ENCODE data around the gene ZNF264. TPM values are rescaled to one million over a fixed set of nuclear protein-coding genes. Genes with fewer than 3 reads are reported as not detected.

ZNF264 gene
- total and polyA plus RNA-seq, 12 donors, result 2.2 to 23.8 (median 20.6) TPM

DNA sequence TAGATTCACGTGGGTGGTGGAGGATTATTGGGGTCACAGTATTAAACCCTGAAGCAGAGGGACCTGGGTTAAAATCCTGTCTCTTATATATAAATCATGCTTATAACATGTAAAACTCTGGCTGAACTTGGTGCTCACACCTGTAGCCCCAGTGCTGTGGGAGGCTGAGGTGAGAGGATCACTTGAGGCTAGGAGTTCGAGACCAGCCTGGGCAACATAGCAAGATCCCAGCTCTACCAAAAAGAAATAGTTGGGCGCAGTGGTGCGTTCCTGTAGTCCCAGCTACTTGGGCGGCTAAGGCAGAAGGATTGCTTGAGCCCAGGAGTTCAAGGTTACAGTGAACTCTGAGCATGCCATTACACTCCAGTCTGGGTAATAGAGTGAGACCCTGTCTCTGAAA is 51.5 kb downstream of the ZNF264 start:
- TF ChIP-seq, protein P1, sequence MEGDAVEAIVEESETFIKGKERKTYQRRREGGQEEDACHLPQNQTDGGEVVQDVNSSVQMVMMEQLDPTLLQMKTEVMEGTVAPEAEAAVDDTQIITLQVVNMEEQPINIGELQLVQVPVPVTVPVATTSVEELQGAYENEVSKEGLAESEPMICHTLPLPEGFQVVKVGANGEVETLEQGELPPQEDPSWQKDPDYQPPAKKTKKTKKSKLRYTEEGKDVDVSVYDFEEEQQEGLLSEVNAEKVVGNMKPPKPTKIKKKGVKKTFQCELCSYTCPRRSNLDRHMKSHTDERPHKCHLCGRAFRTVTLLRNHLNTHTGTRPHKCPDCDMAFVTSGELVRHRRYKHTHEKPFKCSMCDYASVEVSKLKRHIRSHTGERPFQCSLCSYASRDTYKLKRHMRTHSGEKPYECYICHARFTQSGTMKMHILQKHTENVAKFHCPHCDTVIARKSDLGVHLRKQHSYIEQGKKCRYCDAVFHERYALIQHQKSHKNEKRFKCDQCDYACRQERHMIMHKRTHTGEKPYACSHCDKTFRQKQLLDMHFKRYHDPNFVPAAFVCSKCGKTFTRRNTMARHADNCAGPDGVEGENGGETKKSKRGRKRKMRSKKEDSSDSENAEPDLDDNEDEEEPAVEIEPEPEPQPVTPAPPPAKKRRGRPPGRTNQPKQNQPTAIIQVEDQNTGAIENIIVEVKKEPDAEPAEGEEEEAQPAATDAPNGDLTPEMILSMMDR (IDR thresholded peaks at IDR 0.05), result no peak
- H3K27me3 ChIP-seq, result no peaks in the 10 kb centered on the region
- 91% methylated on average over 5 of the region's 5 CpGs for WGBS, 2 donors
- no peak overlapping the region for H3K27ac ChIP-seq
- no peak overlapping the region for H3K4me3 ChIP-seq
- intact Hi-C loops (cut with DNase I), result loop anchor here in 5 of 10 donors (5.0 kb wide), 3 partner anchors 39 to 109 kb away; partner anchors contain the start of genes ZNF460 (in 3 of the 5), ZNF264 (in 1 of the 5) and ZNF304 (in 1 of the 5)
- ATAC-seq (no peak), DNase-seq (no peak)
- H3K9me3 ChIP-seq, result no peaks in the 10 kb centered on the region
- H3K36me3 ChIP-seq, result peaks cover 0 to 58% (median 19%) of the 10 kb centered on the region in 9 donors
- H3K4me1 ChIP-seq, result peaks cover 7 to 34% (median 22%) of the 10 kb centered on the region in 9 donors

GRCh38 chr19:57244513-57244912 is 53.2 kb downstream of the ZNF264 start:
- H3K36me3 ChIP-seq, result peaks cover 0 to 75% (median 30%) of the 10 kb centered on the region in 9 donors
- ATAC-seq, result no peak
- intact Hi-C loops (cut with DNase I), result loop anchor here in 5 of 10 donors (5.0 kb wide), 3 partner anchors 38 to 108 kb away; partner anchors contain the start of genes ZNF460 (in 3 of the 5), ZNF264 (in 1 of the 5) and ZNF304 (in 1 of the 5)

GRCh38 chr19:57245066-57245465 is 53.8 kb downstream of the ZNF264 start:
- intact Hi-C loops (cut with DNase I), result no loop called here
- ATAC-seq (no peak), DNase-seq (no peak)
- Histone ChIP-seq H3K4me1 (peaks cover 7 to 28% (median 19%) of the 10 kb centered on the region in 9 donors), H3K9me3 (no peaks in the 10 kb centered on the region), H3K36me3 (peaks cover 0 to 78% (median 30%) of the 10 kb centered on the region in 9 donors), H3K27ac (no peak overlapping the region), H3K27me3 (no peaks in the 10 kb centered on the region), H3K4me3 (no peak overlapping the region)
- TF ChIP-seq, protein P1 (IDR thresholded peaks at IDR 0.05), result no peak
- 94 to 96% methylated on average over 5 of the region's 5 CpGs for WGBS, 2 donors

More at GRCh38 chr19:57244513-57244912, 53.2 kb downstream of the ZNF264 start:
- DNase-seq, result no peak
- 77 to 83% methylated on average over 5 of the region's 5 CpGs for WGBS, 2 donors
- no peak overlapping the region for H3K27ac ChIP-seq
- H3K9me3 ChIP-seq, result no peaks in the 10 kb centered on the region
- H3K4me3 ChIP-seq, result no peak overlapping the region
- TF ChIP-seq, protein P1 (IDR thresholded peaks at IDR 0.05), result no peak
- no peaks in the 10 kb centered on the region for H3K27me3 ChIP-seq
- H3K4me1 ChIP-seq, result peaks cover 7 to 34% (median 22%) of the 10 kb centered on the region in 9 donors

DNA sequence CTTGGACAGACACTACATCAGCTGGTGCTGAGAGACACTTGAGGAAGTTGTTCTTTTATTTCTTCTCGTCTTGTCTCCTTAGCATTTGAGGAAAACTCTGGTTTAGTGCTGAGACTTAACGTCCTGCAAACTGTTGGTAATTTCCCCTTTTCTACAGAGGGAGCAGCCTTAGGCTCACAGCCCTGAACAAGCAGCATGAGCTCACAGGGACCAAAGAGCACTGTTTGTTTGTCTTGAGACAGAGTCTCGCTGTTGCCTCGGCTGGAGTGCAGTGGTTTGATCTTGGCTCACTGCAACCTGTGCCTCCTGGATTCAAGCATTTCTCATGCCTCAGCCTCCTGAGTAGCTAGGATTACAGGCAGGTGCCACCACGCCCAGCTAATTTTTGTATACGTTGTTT is 54.7 kb downstream of the ZNF264 start:
- 87% methylated on average over 6 of the region's 6 CpGs for WGBS, 2 donors
- TF ChIP-seq, protein P1 (IDR thresholded peaks at IDR 0.05), result no peak
- no peak for DNase-seq
- intact Hi-C loops (cut with DNase I), result no loop called here
- Histone ChIP-seq H3K4me3 (no peak overlapping the region), H3K4me1 (peaks cover 7 to 28% (median 19%) of the 10 kb centered on the region in 9 donors), H3K27me3 (no peaks in the 10 kb centered on the region), H3K27ac (no peak overlapping the region), H3K9me3 (no peaks in the 10 kb centered on the region), H3K36me3 (peaks cover 0 to 87% (median 39%) of the 10 kb centered on the region in 9 donors)
- ATAC-seq, result no peak

Data from heart right ventricle (tissue), 16 donors.